Activated T-cell treated with anti-CD3 and anti-CD28 coated beads for 4 hours (primary cell): ENCODE measurements around the gene GUCA2B.
A peak's percentile ranks its signal among the peaks of the same experiment; 100 is the strongest.

Source experiments
- DNase-seq: peaks from one replicate; pipeline ENCODE4 v3.0.0-alpha.2; 2020

Gene GUCA2B

GRCh38 chr1:42168391-42168670, 15.1 kb downstream of the GUCA2B start:
- DNase-seq, result no peak

DNA sequence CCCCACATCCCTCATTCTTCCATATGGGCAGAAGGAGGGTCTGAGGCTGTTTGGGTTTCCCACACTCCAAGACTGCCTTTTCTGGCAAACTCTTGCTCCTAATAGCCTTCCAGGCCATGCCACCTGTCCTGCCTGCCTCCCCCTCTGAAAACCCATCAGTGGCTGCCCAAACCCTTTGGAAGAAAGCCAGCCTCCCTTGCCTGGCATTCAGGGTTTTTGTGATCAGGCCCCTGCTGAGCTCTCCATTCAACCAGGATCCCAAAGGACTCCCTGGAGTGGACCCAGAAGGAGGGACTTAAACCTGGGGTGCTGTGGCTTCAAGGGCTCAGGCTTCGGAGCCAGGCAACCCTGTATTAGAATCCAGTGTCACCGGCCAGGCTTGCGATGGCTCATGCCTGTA, 15.6 kb downstream of the GUCA2B start:
- DNase-seq, result no peak

GRCh38 chr1:42170779-42171621, 17.8 kb downstream of the GUCA2B start:
- DNase-seq, result no peak

GRCh38 chr1:42171679-42172266, 18.6 kb downstream of the GUCA2B start:
- no peak for DNase-seq

GRCh38 chr1:42172381-42173133, 19.3 kb downstream of the GUCA2B start:
- no peak for DNase-seq

DNA sequence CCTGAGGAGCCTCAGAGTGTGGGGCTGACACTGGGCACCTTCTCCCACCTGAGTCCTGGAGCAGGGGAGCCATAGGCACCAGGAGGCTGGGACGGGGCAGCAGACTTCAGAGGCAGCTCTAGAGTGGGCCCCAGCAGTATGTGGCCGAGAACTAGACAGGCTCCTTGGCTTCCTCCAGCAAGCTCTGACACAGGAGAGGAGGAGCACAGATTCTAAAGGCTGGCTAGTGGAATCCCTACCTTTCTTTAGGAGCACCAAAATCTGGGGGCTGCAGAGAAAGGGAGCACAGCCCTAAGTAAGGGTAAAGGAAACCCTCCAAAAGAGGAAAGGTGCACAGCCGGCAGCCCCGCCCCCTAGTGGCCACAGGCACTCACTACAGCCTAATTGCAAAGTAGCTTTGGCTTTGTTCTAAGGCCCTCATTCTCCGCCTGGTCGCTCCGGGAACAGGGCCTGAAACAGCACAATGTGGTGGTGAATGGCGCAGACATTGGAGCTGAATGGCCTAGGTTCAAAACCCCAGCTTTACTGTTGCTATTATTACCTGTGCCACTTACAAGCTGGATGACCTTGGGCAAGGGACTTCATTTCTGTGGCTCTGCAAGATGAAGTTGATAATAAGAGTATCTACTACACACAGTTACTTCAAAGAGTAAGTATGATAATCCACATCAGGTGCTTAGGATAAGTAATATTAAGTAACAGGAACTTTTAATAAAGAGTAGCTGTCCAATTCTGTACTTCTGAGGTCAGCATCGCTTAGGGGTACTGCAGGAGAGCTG, 20.1 kb downstream of the GUCA2B start:
- DNase-seq, result peak; percentile 57

DNA sequence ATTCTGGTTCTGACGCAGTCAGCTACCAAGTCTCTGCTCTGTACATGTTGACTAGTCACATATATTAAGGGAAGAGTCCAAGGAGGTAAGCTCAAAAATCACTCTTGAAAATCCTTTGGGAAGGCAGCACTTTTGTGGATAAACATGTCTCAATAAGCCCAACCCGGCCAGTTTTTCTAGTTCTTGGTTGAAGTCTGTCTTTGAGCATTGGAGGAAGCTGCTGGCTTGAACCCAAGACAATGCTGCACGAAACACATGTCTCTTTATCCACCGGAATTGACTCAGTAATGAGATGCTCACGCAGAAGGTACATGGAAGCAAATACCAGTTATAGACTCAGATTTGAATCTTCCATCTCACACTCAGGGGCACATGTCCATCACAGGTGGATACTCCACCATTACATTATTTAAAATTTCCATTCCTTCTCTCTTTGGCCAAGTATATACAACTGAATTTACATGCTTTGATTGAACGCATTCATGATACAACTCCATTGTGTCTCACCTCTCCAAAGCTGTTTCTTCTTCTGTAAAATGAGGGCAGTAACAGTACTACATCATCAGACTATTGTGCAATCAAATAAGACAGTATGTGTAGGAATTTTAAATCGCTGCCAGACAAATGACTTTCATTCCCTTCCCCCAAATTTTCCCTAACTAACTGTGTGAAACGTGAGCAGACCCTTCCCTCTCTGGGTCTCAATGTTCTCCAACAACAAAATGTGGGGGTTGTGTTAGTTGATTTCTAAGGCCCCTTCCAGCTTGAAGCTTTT, 20.9 kb downstream of the GUCA2B start:
- no peak for DNase-seq

GRCh38 chr1:42175314-42176054, 22.3 kb downstream of the GUCA2B start:
- no peak for DNase-seq

DNA sequence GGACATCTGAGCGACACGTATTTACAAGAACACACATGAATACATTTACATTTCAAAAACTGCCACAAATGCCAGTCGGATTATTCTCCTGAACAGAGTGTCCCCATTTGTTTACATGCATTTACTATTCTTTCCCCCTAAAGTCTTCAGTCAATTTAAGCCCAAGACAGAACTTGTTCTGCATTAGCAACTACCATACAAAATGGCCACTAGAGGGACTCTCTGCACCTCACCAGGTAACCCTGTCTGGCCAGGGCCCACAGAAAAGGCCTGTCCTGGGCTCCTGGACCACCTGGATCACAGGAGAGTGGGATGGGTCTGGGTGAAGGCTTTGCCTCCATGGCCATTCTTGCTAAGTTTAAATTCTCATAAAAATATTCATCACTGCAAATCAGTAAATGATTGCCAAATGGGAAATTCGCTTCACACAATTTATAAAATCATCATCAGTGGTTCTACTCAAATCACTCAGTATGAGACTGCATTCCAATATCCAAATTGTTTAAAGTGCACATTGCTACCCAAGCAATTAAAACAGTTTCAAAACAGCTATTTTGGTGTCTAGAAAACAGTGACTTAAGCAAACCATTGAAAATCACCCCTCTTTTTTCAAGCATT, 23.8 kb downstream of the GUCA2B start:
- DNase-seq, result no peak

DNA sequence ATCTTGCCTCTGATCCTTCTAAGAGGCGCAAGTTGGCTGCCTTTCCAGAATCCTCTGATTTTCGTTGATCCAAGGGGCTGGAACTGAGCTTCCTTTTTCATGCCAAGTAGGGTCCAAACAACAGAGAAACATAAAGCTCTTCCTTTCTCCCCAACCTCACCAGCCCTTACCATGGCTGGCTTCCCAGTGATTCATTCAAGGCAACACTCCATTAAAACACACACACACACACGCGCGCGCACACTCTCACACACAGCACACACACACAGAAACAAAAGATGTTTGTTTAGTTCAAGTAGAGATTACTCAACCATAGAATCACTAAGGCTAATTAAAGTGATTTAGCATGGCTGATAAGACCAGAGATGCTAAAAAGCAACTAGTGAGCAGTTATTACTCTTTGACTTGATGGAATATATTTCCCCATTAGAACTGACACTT, 24.4 kb downstream of the GUCA2B start:
- DNase-seq, result no peak

GRCh38 chr1:42178249-42178648, 25.0 kb downstream of the GUCA2B start:
- no peak for DNase-seq

GRCh38 chr1:42179275-42179674, 26.1 kb downstream of the GUCA2B start:
- DNase-seq, result no peak

DNA sequence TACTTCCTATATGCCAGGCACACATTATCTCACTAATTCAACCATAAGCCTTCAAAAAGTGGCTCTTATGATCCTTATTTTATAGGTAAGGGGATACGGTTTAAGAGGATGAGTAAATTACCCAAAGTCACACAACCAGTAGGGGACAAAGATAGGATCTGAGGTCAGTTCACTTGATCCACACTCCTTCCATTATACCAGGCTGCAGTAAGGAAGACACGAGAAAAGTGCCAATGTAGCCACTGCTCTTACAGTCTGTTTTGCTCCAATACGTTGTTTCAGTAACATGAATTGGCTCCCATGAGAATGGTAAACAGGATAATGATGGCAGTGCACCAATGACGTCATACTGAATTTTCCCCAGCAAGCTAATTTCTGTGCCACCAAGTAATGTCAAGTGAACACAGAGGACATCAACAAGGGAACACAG, 26.7 kb downstream of the GUCA2B start:
- DNase-seq, result no peak

DNA sequence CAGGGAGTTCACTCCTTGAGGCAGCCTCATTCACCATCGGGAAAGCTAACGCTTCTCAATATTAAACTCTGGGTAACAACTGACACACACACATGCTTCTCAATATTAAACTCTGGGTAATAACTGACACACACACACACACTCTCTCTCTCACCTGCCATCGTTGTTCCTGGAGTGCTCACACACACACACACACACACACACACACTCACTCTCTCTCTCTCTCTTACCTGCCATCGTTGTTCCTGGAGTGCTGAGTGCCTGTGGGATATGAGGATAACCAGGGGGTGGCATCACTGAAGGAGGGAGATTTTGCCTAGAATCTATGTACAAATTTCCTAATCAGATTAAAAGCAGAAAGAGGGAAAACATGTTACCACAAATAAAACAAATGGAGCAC, 28.5 kb downstream of the GUCA2B start:
- no peak for DNase-seq

DNA sequence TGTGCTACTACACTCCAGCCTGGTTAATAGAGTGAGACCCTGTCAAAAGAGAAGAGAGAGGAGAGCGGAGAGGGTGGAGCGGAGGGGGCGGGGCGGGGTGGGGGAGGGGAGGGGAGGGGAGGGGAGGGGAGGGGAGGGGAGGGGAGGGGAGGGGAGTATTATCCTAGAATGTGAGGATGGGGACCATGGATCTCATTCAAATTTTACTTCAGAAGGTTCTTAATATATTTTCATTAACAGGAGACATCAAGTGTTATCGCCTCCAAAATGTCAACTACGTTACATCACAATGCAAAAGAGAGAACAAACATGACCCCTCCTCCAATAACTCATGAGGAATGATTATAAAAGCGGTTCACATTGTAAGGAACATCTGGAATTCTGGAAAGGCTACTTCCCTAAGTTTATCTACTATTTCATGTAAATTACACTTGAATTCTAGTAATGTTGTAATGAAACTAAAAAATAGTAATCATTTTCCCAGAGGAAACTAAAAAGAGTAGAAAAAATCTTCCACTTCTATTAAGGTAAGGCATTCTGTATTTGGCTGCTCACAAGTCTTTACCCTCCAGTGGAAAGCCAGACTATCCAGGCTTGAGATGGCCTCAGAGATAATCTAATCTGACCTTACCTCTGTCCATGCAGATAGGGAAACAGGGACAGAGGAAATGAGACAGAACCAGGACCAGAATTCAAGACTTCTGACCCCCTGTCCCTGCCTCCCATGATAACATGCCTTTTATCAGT, 30.2 kb downstream of the GUCA2B start:
- DNase-seq, result no peak

- no peak for DNase-seq
Measured at GRCh38 chr1:42183957-42184268, 30.7 kb downstream of the GUCA2B start.

- DNase-seq, result no peak
Measured at GRCh38 chr1:42184616-42185015, 31.4 kb downstream of the GUCA2B start.

GRCh38 chr1:42186152-42186551, 32.9 kb downstream of the GUCA2B start:
- DNase-seq, result no peak

DNA sequence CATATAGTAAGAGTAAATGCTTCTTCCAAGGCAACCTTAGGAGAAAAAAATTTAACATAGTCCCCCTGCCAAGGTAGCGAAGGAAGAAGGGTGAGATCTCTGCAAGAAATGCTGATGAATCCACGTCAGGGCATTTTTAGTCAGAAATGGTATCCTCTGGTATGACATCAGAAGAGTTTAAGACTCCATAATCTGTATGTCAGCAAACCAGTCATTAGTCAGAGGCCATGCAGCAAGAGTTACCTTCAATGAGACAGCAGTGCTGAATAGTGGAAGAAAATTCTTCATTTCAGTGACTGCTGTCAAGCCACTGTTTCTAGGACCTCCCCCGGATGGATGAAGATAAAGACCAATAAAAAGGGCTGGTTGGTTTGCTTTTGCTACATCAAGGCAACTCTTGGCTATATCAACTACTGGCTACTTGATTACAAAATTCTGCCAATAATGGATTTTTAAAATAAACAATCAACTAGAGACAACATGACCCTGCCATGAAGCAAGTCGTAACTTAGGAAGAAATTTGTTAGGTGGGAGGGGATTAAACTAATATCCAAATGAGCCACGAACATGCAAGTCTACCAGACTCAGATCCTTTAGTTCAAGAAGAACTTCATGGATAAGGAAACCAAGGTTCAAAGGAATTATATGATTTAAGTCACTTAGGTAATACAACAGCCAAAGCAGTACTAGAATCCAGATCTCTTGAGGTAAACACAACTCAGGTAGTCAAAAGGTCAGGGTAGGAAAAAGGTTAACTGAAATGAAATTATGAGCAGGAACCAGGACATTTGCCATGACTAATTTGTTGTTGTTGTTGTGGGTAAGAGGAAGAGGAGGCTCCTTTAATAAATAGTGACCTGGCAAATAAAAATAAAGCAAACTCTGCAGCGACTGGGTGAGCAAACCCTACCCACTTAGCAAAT, 37.0 kb downstream of the GUCA2B start:
- no peak for DNase-seq

- DNase-seq, result no peak
Measured at GRCh38 chr1:42191319-42191718, 38.1 kb downstream of the GUCA2B start.
